HEK293 (cell line): ENCODE measurements around the gene PRCP.

Source experiments
- CTCF ChIP-seq: fragments of 450-650 bp; formaldehyde crosslinking; IDR thresholded peaks from 2 replicates; pipeline ENCODE4 v1.5.1; 2016; ENCODE audit warnings: missing biosample characterization, missing genetic modification characterization
- HOXA7 ChIP-seq: sonication (generic); formaldehyde crosslinking; IDR thresholded peaks from 2 replicates; pipeline ENCODE4 v1.8.1; 2022; ENCODE audit warnings: missing genetic modification reagents, borderline replicate concordance
- HOXC10 ChIP-seq: sonication (generic); formaldehyde crosslinking; IDR thresholded peaks from 2 replicates; pipeline ENCODE4 v1.8.1; 2023; ENCODE audit warnings: mild to moderate bottlenecking, missing genetic modification reagents
- PBX3 ChIP-seq: sonication (generic); formaldehyde crosslinking; IDR thresholded peaks from 2 replicates; pipeline ENCODE4 v1.8.1; 2022; ENCODE audit warnings: mild to moderate bottlenecking, moderate library complexity, missing genetic modification reagents
- REST ChIP-seq: fragments of 450-650 bp; formaldehyde crosslinking; IDR thresholded peaks from 2 replicates; pipeline ENCODE4 v1.5.1; 2016; ENCODE audit warnings: missing biosample characterization, missing genetic modification characterization
- YY1 ChIP-seq: fragments of 450-650 bp; formaldehyde crosslinking; IDR thresholded peaks from 2 replicates; pipeline ENCODE4 v1.5.1; 2018; ENCODE audit warnings: missing biosample characterization, missing genetic modification characterization
- ZBTB49 ChIP-seq: fragments of 450-650 bp; formaldehyde crosslinking; IDR thresholded peaks from 2 replicates; pipeline ENCODE4 v1.5.1; 2016; ENCODE audit warnings: missing biosample characterization, missing genetic modification characterization, low read depth
- ZNF274 ChIP-seq, 2 experiments: fragments of 200-500 bp in 1 of 2; fragments of 450-650 bp in 1 of 2; sonication (Bioruptor generic) in 1 of 2; formaldehyde crosslinking in 1 of 2; IDR thresholded peaks; 2 replicates each; pipeline versions ENCODE4 v1.5.1 to v1.6.1; 2014 to 2016; ENCODE audit warnings: borderline replicate concordance in 1 of 2, inconsistent platforms in 1 of 2, low read length in 1 of 2, missing biosample characterization in 1 of 2, missing genetic modification characterization in 1 of 2
- ZNF350 ChIP-seq: fragments of 450-650 bp; formaldehyde crosslinking; IDR thresholded peaks from 2 replicates; pipeline ENCODE4 v1.5.0; 2017; ENCODE audit warnings: missing biosample characterization, mild to moderate bottlenecking, missing genetic modification characterization
- ZNF362 ChIP-seq: fragments of 450-650 bp; formaldehyde crosslinking; IDR thresholded peaks from 2 replicates; pipeline ENCODE4 v1.5.1; 2016; ENCODE audit warnings: missing biosample characterization, missing genetic modification characterization
- ZNF510 ChIP-seq: fragments of 450-650 bp; formaldehyde crosslinking; IDR thresholded peaks from 2 replicates; pipeline ENCODE4 v1.5.1; 2018; ENCODE audit warnings: mild to moderate bottlenecking, missing genetic modification characterization, missing biosample characterization; ENCODE audit not compliant: insufficient replicate concordance
- ZNF514 ChIP-seq: fragments of 450-650 bp; formaldehyde crosslinking; IDR thresholded peaks from 2 replicates; pipeline ENCODE4 v1.5.1; 2016; ENCODE audit warnings: missing biosample characterization, missing genetic modification characterization
- ZNF704 ChIP-seq: fragments of 450-650 bp; formaldehyde crosslinking; IDR thresholded peaks from 2 replicates; pipeline ENCODE4 v1.5.1; 2016; ENCODE audit warnings: missing biosample characterization, missing genetic modification characterization

- TF ChIP-seq CTCF (tag by site-specific recombination) = no peak
- no peak for TF ChIP-seq HOXA7 (CRISPR knock-in tag)
- no peak for TF ChIP-seq ZNF350 (tag by site-specific recombination)
- no peak for TF ChIP-seq ZNF514 (tag by site-specific recombination)
- TF ChIP-seq YY1 (tag by site-specific recombination) = no peak
- no peak for TF ChIP-seq HOXC10 (CRISPR knock-in tag)
- TF ChIP-seq ZNF362 (tag by site-specific recombination) = no peak
- TF ChIP-seq ZNF510 (tag by site-specific recombination) = no peak
- TF ChIP-seq REST = no peak
- TF ChIP-seq ZBTB49 (tag by site-specific recombination) = no peak
- TF ChIP-seq PBX3 (CRISPR knock-in tag) = no peak
- no peak for TF ChIP-seq ZNF704 (tag by site-specific recombination)
- TF ChIP-seq ZNF274 (IDR thresholded peaks at IDR 0.05; ENCODE audit: low read length) = no peak
- TF ChIP-seq ZNF274 (tag by site-specific recombination; IDR thresholded peaks at IDR 0.05; ENCODE audit: borderline replicate concordance) = no peak
Measured at GRCh38 chr11:82899186-82899820, 927 bp downstream of the PRCP start.
